HG02610 (cell line): ENCODE measurements around the gene CYP27A1.

Experiments used
- ATAC-seq: cut with Tn5 transposase; IDR thresholded peaks from one replicate; pipeline ENCODE4 v1.9.1; 2021; ENCODE audit warnings: mild to moderate bottlenecking, moderate library complexity; ENCODE audit not compliant: unreplicated experiment

CYP27A1 gene

GRCh38 chr2:218857371-218858137 is 75.6 kb downstream of the CYP27A1 start:
- no peak for ATAC-seq

GRCh38 chr2:218858138-218858445 is 76.1 kb downstream of the CYP27A1 start:
- ATAC-seq = no peak

- ATAC-seq = no peak
Measured at GRCh38 chr2:218858671-218859555, 77.0 kb downstream of the CYP27A1 start.

- ATAC-seq = no peak
Measured at GRCh38 chr2:218859556-218859987, 77.6 kb downstream of the CYP27A1 start, which contains the start of gene WNT6. Gene WNT6, plus strand, starts transcription at chr2:218859805. Its CDS starts 233 bp downstream, at chr2:218860038.

GRCh38 chr2:218859988-218860831 is 78.3 kb downstream of the CYP27A1 start:
- no peak for ATAC-seq

- ATAC-seq = no peak
Measured at GRCh38 chr2:218860950-218861381, 79.0 kb downstream of the CYP27A1 start.

GRCh38 chr2:218861645-218862318 is 79.8 kb downstream of the CYP27A1 start:
- ATAC-seq = no peak

GRCh38 chr2:218863021-218863520 is 81.1 kb downstream of the CYP27A1 start:
- no peak for ATAC-seq
